GM23248 (cell line): ENCODE data around the gene FAM25A.

Experiments used
- EZH2 ChIP-seq: fragments of 200-600 bp; sonication (generic); IDR thresholded peaks from 2 replicates; pipeline ENCODE4 v1.6.1; 2018; ENCODE audit warnings: antibody characterized with exemption, mild to moderate bottlenecking; ENCODE audit not compliant: insufficient read depth, poor library complexity, severe bottlenecking
- EZH2phosphoT487 ChIP-seq: fragments of 200-600 bp; sonication (generic); IDR thresholded peaks from 2 replicates; pipeline ENCODE4 v1.6.1; 2018; ENCODE audit warnings: antibody characterized with exemption, moderate library complexity, mild to moderate bottlenecking, low read depth; ENCODE audit not compliant: insufficient read depth

DNA sequence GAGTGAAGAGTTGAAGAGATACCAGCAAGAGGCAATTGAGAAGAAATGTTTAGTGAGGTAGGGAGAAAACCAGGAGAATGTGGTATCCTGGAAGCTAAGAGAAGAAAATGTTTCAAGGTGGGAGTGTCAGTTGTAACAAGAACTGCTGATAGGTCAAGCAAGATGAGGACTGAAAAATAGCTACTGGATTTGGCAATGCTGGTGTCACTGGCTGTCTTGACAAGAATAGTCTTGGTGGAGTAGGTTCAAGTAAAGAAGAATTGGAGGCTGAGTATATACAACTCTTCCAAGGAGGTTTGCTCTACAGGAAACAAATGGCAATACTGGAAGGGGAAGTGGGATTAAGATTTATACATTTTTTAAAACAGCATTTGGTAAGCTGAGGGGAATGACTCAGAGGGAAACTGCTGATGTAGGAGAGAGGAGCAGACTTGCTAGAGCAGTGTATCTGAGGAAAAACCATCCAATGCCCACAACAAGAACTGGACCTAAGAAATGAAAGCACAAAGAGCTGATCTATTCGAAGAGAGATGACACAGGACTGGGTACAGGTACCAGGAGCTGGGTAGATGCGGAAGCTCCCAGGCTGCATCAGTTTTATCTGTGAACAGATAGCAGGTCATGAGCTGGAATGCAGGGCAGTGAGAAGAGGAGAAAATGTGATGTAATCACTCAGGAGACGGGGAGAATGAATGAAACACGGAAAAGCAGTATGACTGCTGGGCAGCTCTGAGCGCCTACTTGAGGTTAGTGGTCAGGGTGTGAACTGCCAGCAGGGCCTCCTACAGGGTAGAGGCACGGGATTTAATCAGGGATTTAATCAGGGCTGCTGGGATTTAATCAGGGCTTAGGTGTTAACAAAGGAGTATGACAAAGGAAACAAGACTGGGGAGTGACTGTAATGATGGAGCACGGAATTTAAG is 34.5 kb downstream of the FAM25A start:
- TF ChIP-seq EZH2, result no peak
- TF ChIP-seq EZH2phosphoT487, result no peak
